NCI-H774 (cell line): ENCODE measurements around the gene ZNF491.
"Not testable (repeated sequence)": the region's sequence is repeated elsewhere in the genome, so short reads cannot be mapped to it uniquely, and the experiment has no call there.

ENCODE experiments used
- DNase-seq: peaks from one replicate; lab custom pipeline; 2025; lab: John Stamatoyannopoulos, UW

Gene ZNF491

GRCh38 chr19:11798391-11799330 is at the start of gene ZNF491:
TSS of gene ZNF491 (plus strand) at chr19:11798523. CDS start at chr19:11805954, 7,431 bp downstream.
- DNase-seq: peak; percentile 86

GRCh38 chr19:11749751-11750150 is 48.6 kb upstream of the ZNF491 start:
- no peak for DNase-seq

DNA sequence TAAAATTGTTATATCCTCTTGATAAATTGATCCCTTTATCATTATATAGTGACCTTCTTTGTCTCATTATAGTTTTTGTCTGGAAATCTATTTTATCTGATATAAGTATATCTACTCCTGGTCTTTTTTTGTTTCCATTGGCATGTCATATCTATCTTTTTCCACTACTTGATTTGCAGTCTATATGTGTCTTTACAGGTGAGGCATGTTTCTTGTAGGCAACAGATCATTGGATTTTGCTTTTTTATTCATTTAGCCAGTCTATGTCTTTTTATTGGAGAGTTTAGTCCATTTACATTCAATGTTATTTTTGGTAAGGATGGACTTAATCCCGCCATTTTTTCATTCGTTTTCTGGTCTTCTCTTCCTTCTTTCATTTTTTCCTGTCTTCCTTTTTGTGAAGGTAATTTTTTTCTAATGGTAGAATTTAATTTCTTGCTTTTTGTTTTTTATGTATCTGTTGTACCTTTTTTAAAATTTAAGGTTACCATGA is 46.0 kb upstream of the ZNF491 start:
- DNase-seq: no peak

DNA sequence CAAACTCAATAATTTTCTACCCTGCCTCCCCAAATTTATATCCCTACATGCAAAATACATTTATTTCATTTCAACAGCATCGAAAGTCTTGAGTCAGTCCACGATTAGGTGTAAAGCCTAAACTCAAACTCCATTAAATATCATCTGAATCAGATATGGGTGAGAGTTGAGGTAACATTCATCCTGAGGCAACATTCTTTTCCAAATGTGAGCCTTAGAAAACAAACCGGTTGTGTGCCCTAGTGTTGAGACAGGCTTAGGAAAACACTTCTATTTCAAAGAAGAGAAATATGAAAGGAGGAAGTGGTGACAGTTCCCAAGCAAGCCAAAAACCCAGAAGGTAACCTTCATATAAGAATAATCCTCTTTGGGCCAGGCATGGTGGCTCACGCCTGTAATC is 43.7 kb upstream of the ZNF491 start:
- no peak for DNase-seq

- no peak for DNase-seq
These were observed 41.4 kb upstream of the ZNF491 start for GRCh38 chr19:11756965-11757364.

GRCh38 chr19:11759805-11760204 is 38.5 kb upstream of the ZNF491 start:
- DNase-seq: no peak

DNA sequence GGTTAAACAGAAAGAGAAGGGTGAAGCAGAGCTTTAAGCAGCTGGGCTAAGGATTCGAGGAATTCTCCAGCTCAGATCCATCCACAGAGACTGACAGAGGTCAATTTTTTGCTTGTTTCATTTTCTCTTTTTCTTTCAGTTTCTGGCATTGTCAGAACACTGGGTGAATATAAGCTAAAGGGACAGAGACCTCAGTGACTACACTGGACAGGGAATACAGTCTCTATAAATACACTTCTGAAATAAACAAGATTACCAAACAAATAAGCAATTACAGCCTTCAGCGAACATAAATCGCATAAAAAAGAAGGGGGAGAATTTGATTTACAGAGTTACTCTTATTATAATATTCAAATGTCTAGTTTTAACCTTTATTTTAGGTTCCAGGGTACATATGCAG is 35.2 kb upstream of the ZNF491 start:
- no peak for DNase-seq

DNA sequence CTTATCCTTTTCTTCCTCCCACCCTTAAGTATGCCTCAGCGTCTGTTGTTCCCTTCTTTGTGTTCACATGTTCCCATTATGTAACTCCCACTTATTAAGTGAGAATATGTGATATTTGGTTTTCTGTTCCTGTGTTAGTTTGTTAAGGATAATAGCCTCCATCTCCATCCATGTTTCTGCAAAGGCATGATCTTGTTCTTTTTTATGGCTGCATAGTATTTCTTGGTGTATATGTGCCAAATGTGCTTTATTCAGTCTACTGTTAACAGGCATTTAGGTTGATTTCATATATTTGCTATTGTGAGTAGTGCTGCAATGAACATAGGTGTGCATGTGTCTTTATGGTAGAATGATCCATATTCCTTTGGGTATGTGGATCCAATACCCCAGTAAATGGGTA is 34.7 kb upstream of the ZNF491 start:
- no peak for DNase-seq

GRCh38 chr19:11766597-11767591 is 31.4 kb upstream of the ZNF491 start, which contains the start of gene ZNF441:
TSS of gene ZNF441 (plus strand) at chr19:11767000. CDS start at chr19:11767194, 194 bp downstream.
- DNase-seq: peak; percentile 93

DNA sequence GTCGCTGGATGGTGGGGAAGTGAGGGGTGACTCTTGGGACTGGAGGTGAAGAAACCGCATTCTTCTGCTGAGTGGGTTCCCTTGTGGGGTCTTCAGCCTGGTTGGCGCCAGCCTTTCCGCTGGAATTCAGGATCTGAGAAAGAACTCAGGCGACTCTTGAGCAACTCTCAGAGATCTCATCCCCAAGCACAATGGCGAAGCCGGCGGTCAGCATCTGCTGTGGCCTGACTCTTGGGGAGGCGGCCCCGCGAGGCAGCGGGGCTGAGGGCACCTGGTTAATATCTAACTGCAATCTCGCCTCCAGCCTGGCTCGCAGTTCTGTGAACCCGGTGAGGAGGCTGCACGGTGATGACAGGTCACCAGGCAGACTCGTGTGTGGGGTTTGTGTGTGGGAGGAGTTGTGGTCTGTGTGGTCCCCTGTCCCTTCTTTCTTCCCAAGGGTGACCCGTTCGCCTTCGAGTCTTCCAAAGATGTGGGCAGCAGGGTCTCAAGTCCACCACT is 30.6 kb upstream of the ZNF491 start:
- no peak for DNase-seq

- no peak for DNase-seq
These were observed 28.3 kb upstream of the ZNF491 start for GRCh38 chr19:11769995-11770394.

DNA sequence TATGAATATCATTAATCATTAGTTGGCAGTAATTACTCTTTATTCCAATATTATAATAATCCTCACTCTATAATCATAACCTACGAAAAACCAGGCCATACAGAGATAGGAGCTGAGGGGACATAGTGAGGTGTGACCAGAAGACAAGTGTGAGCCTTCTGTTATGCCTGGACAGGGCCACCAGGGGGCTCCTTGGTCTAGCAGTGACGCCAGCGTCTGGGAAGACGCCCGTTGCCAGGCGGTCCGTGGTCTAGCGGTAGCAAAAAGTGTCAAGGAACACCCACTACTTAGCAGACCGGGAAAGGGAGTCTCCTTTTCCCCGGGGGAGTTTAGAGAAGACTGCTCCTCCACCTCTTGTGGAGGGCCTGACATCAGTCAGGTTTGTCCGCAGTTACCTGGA is 26.8 kb upstream of the ZNF491 start:
- not testable (repeated sequence) for DNase-seq

DNA sequence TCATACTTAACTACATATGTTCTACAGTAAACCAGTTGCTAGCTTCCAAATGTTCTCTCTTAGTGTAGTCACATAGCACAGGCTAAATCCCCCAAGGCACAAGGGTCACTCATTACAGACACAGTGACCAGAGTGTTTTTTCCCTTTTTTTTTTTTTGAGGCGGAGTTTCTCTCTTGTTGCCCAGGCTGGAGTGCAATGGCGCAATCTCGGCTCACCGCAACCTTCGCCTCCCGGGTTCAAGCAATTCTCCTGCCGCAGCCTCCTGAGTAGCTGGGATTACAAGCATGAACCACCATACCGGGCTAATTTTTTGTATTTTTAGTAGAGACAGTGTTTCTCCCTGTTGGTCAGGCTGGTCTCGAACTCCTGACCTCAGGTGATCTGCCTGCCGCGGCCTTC is 21.7 kb upstream of the ZNF491 start:
- DNase-seq: not testable (repeated sequence)

DNA sequence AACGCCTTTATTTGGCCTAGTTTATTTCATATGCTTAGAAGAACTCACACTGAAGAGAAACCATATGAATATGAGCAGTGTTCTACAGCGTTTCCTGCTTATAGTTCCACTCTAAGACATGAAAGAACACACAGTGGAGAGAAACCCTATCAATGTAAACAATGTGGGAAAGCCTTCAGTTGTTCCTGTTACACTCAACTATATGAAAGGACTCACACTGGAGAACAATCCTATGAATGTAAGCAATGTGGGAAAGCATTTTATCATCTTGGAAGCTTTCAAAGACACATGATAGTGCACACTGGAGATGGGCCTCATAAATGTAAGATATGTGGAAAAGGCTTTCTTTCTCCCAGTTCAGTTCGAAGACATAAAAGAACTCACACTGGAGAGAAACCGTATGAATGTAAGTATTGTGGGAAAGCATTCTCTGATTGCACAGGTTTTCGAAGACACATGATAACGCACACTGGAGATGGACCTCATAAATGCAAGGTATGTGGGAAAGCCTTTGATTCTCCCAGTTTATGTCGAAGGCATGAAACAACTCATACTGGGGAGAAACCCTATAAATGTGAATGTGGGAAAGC is 17.8 kb upstream of the ZNF491 start:
- DNase-seq: no peak

GRCh38 chr19:11781295-11782057 is 16.8 kb upstream of the ZNF491 start:
- no peak for DNase-seq

DNA sequence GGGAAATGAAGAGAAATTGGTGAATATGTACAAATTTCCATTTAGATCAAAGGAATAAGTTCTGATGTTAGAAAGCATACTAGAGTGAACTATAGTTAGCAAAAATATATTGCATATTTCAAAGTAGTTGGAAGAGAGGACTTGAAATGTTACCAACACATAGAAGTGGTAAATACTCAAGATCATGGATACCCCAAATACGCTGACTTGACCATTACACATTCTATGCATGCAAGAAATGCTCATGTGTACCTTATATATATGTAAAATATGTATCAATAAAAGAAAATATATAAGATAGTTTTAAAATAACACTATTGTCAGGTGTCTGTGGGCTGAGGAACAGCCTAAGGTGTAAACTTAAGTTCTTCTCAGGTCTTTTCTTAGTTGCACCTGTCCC is 14.6 kb upstream of the ZNF491 start:
- no peak for DNase-seq

- DNase-seq: no peak
These were observed 14.0 kb upstream of the ZNF491 start for GRCh38 chr19:11784356-11784755.

- DNase-seq: no peak
These were observed 10.8 kb upstream of the ZNF491 start for GRCh38 chr19:11787536-11787935.

DNA sequence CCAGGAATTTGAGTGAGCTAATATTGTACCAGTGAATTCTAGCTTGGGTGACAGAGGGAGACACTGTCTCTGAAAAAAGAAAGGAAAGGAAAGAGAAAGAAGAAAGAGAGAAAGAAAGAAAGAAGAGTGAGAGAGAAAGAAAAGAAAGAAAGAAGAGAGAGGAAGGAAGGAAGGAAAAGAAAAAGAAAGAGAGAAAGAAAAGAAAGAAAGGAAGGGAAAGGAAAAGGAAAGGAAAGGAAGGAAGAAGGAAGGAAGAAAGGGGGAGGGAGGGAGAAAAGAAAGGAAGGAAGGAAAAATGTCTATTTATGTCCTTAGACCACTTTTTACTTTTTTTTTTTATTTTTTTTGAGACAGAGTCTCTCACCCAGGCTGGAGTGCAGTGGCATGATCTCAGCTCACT is 5.4 kb upstream of the ZNF491 start:
- no peak for DNase-seq

GRCh38 chr19:11797491-11797890 is 832 bp upstream of the ZNF491 start:
- DNase-seq: peak; percentile 88
